GM12801 (cell line): ENCODE measurements around the gene MAST4.

Experiments used
- TF ChIP-seq, protein P1 (sequence below): IDR thresholded peaks from one replicate; pipeline ENCODE4 v1.5.1; 2011; ENCODE audit warnings: control low read depth; ENCODE audit not compliant: insufficient read length; ENCODE audit errors: extremely low read depth

The MAST4 gene

DNA sequence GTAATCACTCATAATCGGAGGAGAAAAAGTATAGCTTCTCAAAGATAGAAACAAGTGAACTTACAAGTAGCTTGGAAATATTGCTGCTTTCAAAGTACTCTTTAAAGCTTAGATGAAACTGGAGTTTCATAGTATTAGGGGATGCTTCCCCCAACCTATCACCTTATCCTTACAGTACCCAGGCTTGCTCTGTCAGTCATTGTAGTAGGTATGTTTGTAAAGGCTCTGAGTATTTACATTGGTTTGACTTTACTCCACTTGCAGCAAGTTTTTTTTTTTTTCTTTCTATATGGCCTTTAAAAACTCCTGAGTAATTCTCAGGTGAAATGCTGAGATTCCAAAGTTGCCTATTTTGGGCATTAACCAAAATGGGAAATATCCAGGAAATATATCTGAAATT lies 515.6 kb downstream of the MAST4 start:
- TF ChIP-seq, protein P1, sequence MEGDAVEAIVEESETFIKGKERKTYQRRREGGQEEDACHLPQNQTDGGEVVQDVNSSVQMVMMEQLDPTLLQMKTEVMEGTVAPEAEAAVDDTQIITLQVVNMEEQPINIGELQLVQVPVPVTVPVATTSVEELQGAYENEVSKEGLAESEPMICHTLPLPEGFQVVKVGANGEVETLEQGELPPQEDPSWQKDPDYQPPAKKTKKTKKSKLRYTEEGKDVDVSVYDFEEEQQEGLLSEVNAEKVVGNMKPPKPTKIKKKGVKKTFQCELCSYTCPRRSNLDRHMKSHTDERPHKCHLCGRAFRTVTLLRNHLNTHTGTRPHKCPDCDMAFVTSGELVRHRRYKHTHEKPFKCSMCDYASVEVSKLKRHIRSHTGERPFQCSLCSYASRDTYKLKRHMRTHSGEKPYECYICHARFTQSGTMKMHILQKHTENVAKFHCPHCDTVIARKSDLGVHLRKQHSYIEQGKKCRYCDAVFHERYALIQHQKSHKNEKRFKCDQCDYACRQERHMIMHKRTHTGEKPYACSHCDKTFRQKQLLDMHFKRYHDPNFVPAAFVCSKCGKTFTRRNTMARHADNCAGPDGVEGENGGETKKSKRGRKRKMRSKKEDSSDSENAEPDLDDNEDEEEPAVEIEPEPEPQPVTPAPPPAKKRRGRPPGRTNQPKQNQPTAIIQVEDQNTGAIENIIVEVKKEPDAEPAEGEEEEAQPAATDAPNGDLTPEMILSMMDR, result no peak

DNA sequence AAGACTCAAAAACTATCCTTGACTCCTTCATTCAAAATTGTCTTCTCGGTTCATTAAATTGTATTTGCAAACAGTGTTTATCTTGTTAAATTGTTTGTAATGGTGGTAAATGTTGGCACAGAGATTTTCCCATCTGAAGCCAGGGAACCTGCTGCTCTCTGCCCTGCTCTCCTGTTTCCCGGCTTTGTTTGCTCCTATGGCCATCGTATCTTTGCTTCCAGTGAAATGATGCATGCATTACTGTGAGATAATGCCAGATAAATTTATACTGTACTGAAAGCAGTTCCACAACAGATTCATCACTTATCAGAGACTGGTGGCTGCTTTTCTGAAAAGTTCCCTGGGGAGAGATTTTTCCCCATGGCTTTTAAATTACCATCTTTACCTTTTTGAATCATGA lies 519.1 kb downstream of the MAST4 start:
- TF ChIP-seq, protein P1, result no peak

DNA sequence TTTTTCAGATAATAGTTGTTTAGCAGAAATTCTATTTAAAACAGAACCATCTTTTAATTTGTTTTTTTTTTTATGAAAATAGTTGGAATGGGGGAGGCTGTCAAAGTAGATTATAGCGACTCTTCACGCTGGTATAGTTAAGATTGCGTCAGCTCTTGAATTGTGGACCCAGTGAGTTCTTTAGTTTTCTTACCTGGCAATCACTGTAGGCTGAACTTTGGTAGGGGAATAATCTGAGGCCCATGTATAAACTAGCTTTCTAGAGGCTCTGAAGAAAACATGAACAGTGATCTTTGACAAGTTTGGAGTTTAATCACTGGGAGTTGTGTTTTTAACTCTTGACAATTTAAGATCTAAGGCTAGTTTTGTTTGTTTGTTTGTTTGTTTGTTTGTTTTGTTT lies 519.6 kb downstream of the MAST4 start:
- TF ChIP-seq, protein P1, result no peak

DNA sequence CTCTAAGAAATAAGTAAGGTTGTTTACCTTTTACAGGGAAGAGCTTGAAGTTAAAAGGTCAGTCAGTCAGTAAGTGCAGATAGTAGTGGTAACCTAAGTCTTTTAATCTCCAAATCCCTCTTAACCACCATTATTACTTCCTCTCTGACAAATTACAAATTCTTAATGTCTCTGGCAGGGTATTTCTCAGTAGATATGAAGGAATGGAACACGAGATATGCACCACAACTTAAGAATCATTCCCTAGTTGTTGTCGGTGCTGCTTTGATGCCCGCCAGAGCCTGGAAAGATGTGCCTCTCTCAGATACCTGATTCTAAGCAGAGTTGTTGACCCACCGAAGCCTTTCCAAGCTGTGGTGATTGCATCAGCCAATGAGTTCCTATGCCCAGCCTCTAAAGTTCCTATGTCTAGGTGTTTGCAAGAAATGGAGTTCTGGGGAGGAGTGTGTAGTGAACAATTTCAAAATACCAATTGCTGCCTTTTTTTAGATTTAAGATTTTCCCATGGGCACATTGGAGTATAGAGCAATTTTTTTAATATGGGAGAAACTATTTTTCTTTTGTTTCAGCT lies 521.9 kb downstream of the MAST4 start:
- TF ChIP-seq, protein P1, result no peak

- TF ChIP-seq, protein P1, result no peak
Measured at GRCh38 chr5:67119010-67119409, 522.8 kb downstream of the MAST4 start.

GRCh38 chr5:67120032-67120431 lies 523.8 kb downstream of the MAST4 start:
- TF ChIP-seq, protein P1, result no peak

GRCh38 chr5:67123819-67124218 lies 527.6 kb downstream of the MAST4 start:
- TF ChIP-seq, protein P1, result no peak
